Measurements from ENCODE around the gene ELL. TPM values are rescaled to one million over a fixed set of nuclear protein-coding genes. Genes with fewer than 3 reads are reported as not detected.

Gene ELL
- total and polyA plus RNA-seq, 2 donors from 2014 or later: 5.7 to 25.2 TPM

GRCh38 chr19:18499055-18499775, 22.7 kb downstream of the ELL start:
- Histone ChIP-seq H3K9ac (ENCODE audit: low read length in 3 of 3) (no peak overlapping the region), H3K9me3 (ENCODE audit: control insufficient read depth in 2 of 3, insufficient read depth in 1 of 3, low read length in 3 of 3) (no peaks in the 10 kb centered on the region), H3K36me3 (ENCODE audit: control insufficient read depth in 2 of 3, insufficient read depth in 3 of 3, low read length in 3 of 3) (no peaks in the 10 kb centered on the region), H3K27ac (ENCODE audit: low read depth in 2 of 2, low read length in 2 of 2) (peak overlapping the region in 1 of 2 donors; percentile 33), H3K4me3 (ENCODE audit: low read length in 3 of 3) (no peak overlapping the region), H3K27me3 (ENCODE audit: control insufficient read depth, insufficient read depth, low read length) (no peaks in the 10 kb centered on the region), H3K4me1 (ENCODE audit: control insufficient read depth in 2 of 3, insufficient read depth in 2 of 3, low read depth in 1 of 3, low read length in 3 of 3) (peaks cover 0 to 79% (median 77%) of the 10 kb centered on the region in 3 donors)
- DNase-seq (no peak), FAIRE-seq (no peak)
- intact Hi-C loops (cut with DNase I): no loop called here
- TF ChIP-seq CTCF (IDR thresholded peaks at IDR 0.05; ENCODE audit: borderline replicate concordance, extremely low read depth, insufficient read depth): no peak

DNA sequence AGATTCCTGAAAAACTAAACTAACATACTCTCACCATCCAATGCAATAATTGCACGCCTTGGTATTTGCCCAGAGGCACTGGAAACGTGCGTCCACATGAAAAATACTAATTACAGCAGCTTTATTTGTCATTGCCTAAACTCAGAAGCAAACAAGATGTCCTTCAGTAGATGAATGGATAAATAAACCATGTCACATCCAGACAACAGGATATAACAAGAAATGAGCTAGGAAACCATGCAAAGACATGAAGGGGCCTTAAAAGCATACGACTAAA, 25.0 kb downstream of the ELL start:
- no peak for DNase-seq
- Histone ChIP-seq H3K4me3 (ENCODE audit: low read length in 3 of 3) (no peak overlapping the region), H3K4me1 (ENCODE audit: control insufficient read depth in 2 of 3, insufficient read depth in 2 of 3, low read depth in 1 of 3, low read length in 3 of 3) (peaks cover 0 to 77% (median 67%) of the 10 kb centered on the region in 3 donors), H3K36me3 (ENCODE audit: control insufficient read depth in 2 of 3, insufficient read depth in 3 of 3, low read length in 3 of 3) (no peaks in the 10 kb centered on the region), H3K27me3 (ENCODE audit: control insufficient read depth, insufficient read depth, low read length) (no peaks in the 10 kb centered on the region), H3K9ac (ENCODE audit: low read length in 3 of 3) (no peak overlapping the region), H3K9me3 (ENCODE audit: control insufficient read depth in 2 of 3, insufficient read depth in 1 of 3, low read length in 3 of 3) (no peaks in the 10 kb centered on the region), H3K27ac (ENCODE audit: low read depth in 2 of 2, low read length in 2 of 2) (peak overlapping the region; percentile 2 to 72)
- intact Hi-C loops (cut with DNase I): no loop called here
- FAIRE-seq: no peak
- no peak for TF ChIP-seq CTCF (IDR thresholded peaks at IDR 0.05; ENCODE audit: borderline replicate concordance, extremely low read depth, insufficient read depth)

DNA sequence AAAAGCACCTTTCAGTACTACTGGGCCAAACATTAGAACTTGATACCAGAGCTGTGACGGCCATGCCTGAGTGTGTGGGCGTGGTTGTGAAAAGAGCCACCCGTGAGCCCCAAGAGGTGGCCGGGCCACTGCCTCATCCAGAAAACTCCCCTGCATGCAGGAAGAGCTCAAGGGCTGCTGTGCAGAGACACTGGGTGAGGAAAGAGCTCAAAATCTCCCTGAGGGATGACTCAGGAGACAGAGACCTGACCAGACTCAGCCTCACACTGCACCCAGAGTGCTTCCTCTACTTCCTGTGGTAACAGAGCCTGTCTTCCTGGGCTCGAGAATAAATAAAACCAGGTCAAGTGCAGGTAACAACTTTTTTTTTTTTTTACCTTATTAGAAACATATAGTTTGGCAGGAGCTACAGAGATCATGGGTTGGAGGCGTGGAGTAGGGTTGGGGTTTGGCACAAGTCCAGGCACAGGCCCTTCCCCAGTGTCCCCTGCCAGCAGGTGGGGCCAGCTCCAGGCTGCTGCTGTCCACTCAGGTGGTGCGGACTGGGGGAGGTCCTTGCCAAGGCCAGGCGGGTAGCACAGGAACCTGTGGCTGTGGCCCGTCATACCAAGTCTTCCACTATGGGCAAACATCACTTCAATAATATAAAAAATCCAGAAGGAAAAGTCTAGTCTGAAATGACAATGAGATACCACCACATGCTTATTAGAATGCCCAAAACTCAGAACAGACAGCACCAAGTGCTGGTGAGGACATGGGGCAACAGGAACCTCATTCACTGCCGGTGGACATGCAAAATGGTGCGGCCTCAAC, 25.5 kb downstream of the ELL start:
- Histone ChIP-seq H3K4me3 (ENCODE audit: low read length in 3 of 3) (no peak overlapping the region), H3K36me3 (ENCODE audit: control insufficient read depth in 2 of 3, insufficient read depth in 3 of 3, low read length in 3 of 3) (no peaks in the 10 kb centered on the region), H3K4me1 (ENCODE audit: control insufficient read depth in 2 of 3, insufficient read depth in 2 of 3, low read depth in 1 of 3, low read length in 3 of 3) (peaks cover 0 to 71% (median 62%) of the 10 kb centered on the region in 3 donors), H3K27ac (ENCODE audit: low read depth in 2 of 2, low read length in 2 of 2) (peak overlapping the region; percentile 71 to 72), H3K9me3 (ENCODE audit: control insufficient read depth in 2 of 3, insufficient read depth in 1 of 3, low read length in 3 of 3) (no peaks in the 10 kb centered on the region), H3K27me3 (ENCODE audit: control insufficient read depth, insufficient read depth, low read length) (no peaks in the 10 kb centered on the region), H3K9ac (ENCODE audit: low read length in 3 of 3) (peak overlapping the region in 1 of 3 donors; percentile 59)
- no peak for TF ChIP-seq CTCF (IDR thresholded peaks at IDR 0.05; ENCODE audit: borderline replicate concordance, extremely low read depth, insufficient read depth)
- DNase-seq (peak in 2 of 5 donors; percentile 47 to 90), FAIRE-seq (no peak)
- intact Hi-C loops (cut with DNase I): no loop called here

Measured in kidney (tissue), 14 donors.